HT1080 (cell line): ENCODE measurements around the gene ATAD3A. TPM values are rescaled to one million over a fixed set of nuclear protein-coding genes. Genes with fewer than 3 reads are reported as not detected.
A peak's percentile ranks its signal among the peaks of the same experiment; 100 is the strongest.
"Not testable (repeated sequence)": the region's sequence is repeated elsewhere in the genome, so short reads cannot be mapped to it uniquely, and the experiment has no call there.

Experiments
- DNase-seq: peaks from one replicate; pipeline ENCODE4 v3.0.0-alpha.2; 2015; ENCODE audit warnings: low read depth
- total RNA-seq: library from RNA; depleted of rRNA; stranded (reverse); fragments of >200 nt; shearing (Covaris generic); gene quantifications from 2 replicates; pipeline ENCODE4 v1.2.3, GENCODE V29; 2014

Gene ATAD3A
- total RNA-seq, 1 experiment from 2014 or later, result 93.9 TPM

DNA sequence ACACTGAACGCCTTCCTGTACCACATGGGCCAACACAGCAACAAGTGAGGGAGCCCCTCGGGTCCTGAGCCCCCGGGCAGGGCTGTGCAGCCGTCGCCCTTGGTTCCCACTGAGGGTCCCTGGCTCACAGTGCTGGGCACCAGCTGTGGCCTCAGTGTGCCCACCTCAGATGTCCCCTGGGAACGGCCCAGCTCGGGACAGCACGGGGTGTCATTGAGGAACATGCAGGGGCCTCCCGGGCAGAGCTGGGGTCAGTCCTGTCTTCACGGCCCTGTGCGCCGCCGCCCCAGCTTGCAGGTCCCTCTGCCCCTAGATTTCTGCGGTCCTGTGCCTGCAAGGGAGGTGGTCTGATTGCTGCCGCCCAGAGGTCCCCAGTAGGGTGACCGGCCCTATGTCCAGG lies 22.7 kb upstream of the ATAD3A start:
- no peak for DNase-seq

DNA sequence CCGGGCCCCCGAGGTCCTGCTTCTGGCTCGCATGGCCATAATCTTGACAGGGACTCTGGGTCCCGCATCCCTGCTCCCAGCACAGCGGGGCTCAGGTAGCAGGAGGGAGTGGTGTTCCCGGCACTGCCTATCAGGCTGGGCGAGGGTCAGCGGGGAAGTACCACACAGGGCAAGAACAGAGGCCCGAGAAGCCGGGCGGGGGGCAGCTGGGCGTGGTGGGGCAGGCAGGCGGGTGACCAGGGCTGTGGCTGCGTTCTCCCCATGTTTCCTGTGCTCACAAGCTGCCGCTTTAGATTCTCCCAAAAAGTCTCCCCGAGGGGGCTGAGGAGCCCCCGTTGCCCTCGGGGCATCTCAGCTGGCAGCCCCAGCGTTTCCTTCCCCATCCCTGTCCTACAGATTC lies 22.1 kb upstream of the ATAD3A start:
- DNase-seq, result no peak

GRCh38 chr1:1490633-1491230 lies 21.2 kb upstream of the ATAD3A start:
- no peak for DNase-seq

DNA sequence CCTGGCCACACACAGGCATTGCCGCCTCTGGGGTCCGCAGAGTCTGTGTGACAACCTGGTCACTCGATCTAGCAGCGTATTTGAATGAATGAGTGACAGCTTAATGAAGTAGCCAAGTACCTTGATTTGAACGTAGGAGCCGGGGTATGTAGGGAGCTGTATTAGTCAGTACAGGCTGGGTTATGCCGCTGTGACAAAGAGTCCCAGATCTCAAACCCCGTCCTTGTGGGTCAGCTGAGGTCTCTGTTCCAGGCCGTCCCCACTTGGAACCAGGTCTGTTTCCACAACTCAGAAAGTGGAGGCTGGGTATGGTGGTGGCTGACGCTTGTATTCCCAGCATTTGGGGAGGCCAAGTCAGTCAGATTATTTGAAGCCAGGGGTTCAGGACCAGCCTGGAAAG lies 20.4 kb upstream of the ATAD3A start:
- DNase-seq, result no peak

GRCh38 chr1:1494311-1494710 lies 17.7 kb upstream of the ATAD3A start:
- DNase-seq, result not testable (repeated sequence)

DNA sequence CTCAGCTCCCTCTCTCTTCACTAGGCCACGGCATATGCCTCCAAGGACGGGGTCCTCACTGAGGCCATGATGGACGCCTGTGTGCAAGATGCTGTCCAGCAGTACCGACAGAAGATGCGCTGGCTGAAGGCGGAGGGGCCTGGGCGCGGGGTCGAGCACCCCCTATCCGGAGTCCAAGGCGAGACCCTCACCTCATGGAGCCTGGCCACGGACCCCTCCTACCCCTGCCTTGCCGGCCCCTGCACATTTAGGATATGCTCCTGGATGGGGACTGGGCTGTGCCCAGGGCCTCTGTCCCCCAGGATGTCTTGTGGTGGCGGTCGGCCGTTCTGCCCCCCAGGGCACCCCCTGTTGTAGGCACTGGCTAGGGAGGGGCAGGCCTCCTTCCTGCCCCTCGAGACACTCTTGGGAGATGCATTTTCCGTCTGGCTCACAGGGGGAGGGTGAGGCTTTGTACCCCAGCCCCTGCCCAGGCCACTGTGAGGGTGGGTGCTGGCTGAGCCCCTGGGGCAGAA lies 16.4 kb upstream of the ATAD3A start:
- not testable (repeated sequence) for DNase-seq

DNA sequence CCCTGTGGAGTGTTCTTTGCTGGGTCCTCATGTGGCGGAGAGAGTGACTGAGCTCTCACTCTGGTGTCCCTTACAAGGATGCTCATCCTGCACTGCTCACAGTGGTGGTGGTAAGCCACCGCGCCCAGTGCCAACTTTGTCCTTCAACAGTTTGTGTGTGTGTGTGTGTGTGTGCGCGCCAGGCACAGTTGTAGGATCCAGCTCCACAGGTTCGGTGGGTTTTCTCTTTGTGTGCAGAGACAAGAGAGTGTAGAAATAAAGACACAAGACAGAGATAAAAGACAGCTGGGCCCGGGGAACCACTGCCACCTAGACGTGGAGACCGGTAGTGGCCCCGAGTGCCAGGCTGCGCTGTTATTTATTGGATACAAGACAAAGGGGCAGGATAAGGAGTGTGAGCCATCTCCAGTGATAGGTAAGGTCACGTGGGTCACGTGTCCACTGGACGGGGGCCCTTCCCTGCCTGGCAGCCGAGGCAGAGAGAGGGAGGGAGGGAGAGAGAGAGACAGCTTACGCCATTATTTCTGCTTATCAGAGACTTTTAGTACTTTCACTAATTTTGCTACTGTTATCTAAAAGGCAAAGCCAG lies 7.1 kb upstream of the ATAD3A start:
- peak; percentile 62 for DNase-seq

DNA sequence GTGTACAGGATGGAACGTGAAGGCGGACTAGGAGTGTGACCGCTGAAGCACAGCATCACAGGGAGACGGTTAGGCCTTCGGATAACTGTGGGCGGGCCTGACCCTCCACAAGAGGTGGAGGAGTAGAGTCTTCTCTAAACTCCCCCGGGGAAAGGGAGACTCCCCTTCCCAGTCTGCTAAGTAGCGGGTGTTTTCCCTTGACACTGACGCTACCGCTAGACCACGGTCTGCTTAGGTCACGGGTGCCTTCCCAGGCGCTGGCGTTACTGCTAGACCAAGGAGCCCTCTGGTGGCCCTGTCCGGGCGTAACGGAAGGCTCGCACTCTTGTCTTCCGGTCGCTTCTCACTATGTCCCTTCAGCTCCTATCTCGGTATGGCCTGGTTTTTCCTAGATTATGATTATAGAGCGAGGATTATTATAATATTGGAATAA lies 6.6 kb upstream of the ATAD3A start:
- DNase-seq, result not testable (repeated sequence)

GRCh38 chr1:1505801-1506200 lies 6.2 kb upstream of the ATAD3A start:
- DNase-seq, result not testable (repeated sequence)

DNA sequence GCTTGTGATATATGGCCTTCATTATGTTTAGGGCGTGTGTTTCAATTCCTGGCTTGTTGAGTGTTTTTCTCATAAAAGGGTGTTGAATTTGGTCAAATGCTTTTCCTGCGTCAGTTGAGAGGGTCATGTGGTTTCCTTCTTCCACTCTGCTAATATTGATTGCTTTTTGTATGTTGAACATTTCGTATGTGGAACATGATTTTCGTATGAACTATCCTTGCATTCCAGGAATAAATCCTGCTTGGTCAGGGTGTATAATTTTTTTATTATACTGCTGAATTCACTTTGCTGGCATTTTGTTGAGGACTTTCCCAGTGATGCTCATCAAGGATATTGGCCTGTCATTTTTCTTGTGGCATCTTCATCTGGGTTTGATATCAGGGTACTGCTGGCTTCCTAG lies 4.7 kb upstream of the ATAD3A start:
- no peak for DNase-seq

- DNase-seq, result not testable (repeated sequence)
These were observed 3.0 kb upstream of the ATAD3A start for GRCh38 chr1:1508775-1509464.

DNA sequence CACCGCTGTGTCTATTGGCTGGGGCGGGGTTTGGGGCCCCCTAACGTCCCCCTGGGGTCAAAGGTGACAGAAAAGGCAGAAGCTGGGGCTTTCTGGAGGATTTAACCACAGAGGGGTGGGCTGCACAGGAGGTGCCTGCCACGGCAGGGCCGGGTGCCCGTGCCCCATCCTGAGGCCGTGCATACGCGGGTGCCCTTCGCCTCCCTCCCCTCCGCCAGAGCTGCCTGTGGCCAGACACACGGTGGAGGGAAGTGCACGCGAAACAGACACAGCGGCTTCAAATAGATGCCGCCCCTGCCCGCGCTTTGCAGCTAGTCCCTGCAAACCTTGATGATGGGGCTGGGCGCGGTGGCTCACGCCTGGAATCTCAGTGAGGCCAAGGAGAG lies 2.5 kb upstream of the ATAD3A start:
- DNase-seq, result not testable (repeated sequence)

DNA sequence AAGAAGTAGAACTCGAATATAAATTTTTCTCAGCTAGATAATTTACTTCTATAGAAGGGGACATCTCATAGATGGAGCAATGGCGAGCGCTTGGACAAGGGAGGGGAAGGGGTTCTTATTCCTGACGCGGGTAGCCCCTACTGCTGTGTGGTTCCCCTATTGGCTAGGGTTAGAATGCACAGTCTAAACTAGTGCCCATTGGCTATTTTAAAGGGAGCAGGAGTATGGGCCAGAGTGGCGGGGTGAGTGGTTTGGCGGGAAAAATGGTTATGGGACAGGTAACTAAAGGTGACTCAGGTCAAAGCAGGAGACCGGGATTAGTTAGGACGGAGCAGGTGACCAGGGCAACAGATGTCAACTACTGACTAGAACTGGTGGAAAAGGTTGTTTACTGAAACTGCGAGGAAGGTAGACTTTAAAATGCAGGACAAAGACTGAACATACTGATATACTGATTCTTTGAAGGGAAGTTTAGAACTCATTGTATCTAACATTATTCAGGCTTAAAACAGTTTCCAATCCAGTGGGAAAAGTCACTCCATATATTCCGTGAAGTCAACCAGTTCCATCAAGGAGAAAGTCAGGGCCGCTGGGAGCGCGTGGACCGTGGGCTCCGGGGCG lies 940 bp upstream of the ATAD3A start:
- DNase-seq, result peak; percentile 17

DNA sequence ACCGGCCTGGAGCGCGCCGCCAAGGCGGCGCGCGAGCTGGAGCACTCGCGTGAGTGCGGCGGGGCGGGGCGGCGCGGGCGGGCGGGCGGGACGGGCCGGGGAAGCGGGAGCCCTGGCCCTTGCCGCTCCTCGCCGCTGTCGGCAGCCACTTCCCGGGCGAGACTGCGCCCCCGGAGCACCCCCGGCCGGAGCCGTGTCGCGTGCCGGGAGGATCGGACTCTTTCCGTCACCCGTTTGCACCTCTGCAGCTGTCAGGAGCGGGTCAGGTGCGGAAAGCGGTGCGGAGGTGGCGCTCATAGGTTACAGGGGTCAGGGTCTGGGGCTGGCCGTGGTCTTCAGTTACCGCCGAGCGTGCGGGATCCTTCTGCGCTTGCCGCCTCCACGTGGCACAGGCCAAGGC lies 463 bp downstream of the ATAD3A start:
- not testable (repeated sequence) for DNase-seq

- DNase-seq, result not testable (repeated sequence)
These were observed 1.7 kb downstream of the ATAD3A start for GRCh38 chr1:1513675-1514074.

GRCh38 chr1:1514376-1514775 lies 2.4 kb downstream of the ATAD3A start:
- DNase-seq, result not testable (repeated sequence)

DNA sequence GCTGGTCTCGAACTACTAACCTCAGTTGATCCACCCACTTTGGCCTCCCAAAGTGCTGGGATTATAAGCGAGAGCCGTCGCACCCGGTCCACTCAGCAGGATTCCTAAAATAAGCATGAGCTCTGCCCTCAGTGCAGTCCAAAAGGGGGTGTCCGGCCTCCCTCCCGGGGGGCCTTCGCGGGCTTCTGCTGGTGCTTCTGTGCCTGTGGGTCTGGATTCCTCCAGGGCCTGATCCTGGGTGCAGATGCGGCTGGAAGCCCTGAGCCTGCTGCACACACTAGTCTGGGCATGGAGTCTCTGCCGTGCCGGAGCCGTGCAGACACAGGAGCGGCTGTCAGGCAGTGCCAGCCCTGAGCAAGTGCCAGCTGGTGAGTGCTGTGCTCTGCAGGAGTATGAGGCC lies 5.0 kb downstream of the ATAD3A start:
- DNase-seq, result not testable (repeated sequence)

- DNase-seq, result no peak
These were observed 6.1 kb downstream of the ATAD3A start for GRCh38 chr1:1517973-1518620.

- DNase-seq, result not testable (repeated sequence)
These were observed 6.7 kb downstream of the ATAD3A start for GRCh38 chr1:1518621-1519007.

DNA sequence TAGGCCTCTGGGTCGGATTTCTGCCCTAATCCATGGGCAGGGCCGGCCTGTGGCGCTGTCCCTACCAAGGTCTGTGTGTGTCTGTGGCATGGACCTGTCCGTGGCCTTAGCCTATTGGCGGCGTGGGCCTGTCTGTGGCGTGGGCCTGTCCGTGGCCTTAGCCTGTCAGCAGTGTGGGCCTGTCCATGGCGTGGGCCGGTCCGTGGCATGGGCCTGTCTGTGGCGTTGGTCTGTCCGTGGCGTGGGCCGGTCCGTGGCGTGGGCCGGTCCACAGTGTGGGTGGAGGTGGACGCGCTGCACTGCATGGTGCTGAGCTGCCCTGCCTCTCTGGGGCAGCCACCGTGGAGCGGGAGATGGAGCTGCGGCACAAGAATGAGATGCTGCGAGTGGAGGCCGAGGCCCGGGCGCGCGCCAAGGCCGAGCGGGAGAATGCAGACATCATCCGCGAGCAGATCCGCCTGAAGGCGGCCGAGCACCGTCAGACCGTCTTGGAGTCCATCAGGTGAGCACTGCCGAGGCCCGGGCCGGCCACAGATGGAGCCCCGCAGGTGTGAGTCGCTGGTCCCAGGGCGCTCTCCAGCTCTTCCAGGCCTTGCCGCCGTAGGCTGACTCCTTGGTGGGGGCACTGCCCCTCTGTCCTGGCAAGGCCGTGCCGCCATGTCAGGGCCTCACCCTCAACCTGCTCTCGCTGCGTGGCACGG lies 8.0 kb downstream of the ATAD3A start:
- DNase-seq, result not testable (repeated sequence)

DNA sequence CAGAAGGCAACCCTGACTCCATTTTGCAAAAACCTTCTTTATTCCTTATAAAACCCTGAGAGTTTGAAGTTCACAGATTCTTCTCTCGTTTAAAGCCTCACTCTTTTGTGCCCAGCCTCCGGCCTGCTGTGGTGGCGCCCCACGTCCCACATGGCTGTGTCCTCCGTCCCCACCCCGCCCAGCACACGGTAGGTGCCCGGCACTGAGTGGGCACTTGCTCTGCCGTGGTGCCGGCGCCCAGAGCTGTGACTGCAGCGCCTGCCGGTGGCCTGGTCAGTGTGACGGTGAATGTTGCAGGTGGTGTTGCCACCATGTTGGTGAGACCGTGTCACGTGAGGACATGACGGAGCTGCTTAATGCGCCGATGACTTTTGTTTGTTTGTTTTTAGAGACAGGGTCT lies 9.4 kb downstream of the ATAD3A start:
- no peak for DNase-seq
